CD4-positive, CD25-positive, alpha-beta regulatory T cell (primary cell): ENCODE data around the gene LIMK2. TPM values are rescaled to one million over a fixed set of nuclear protein-coding genes. Genes with fewer than 3 reads are reported as not detected.
A peak's percentile ranks its signal among the peaks of the same experiment; 100 is the strongest.
"Not testable (repeated sequence)": the region's sequence is repeated elsewhere in the genome, so short reads cannot be mapped to it uniquely, and the experiment has no call there.

Experiments used
- ATAC-seq, 2 donors: fragments of 150-1000 bp; cut with Tn5 transposase; one replicate each; pipeline ENCODE4 v1.10.0; 2021; ENCODE audit warnings: low read depth in 2 of 2, moderate number of reproducible peaks in 2 of 2, moderate library complexity in 1 of 2
- DNase-seq, 3 donors: peaks; one replicate each; pipeline versions ENCODE4 v3.0.0 to v3.0.0-alpha.2; 2012 to 2022; ENCODE audit warnings: mixed read lengths in 1 of 3
- H3K27ac ChIP-seq: one replicate; pipeline ENCODE4 v1.7.0; 2013; ENCODE audit warnings: mild to moderate bottlenecking, low read length; ENCODE audit not compliant: insufficient read depth, poor library complexity, severe bottlenecking
- H3K27me3 ChIP-seq: one replicate; pipeline ENCODE4 v1.7.0; 2013; ENCODE audit warnings: low read length; ENCODE audit not compliant: control insufficient read depth, insufficient read depth
- H3K36me3 ChIP-seq: one replicate; pipeline ENCODE4 v1.7.0; 2013; ENCODE audit warnings: mild to moderate bottlenecking, low read length, moderate library complexity; ENCODE audit not compliant: control insufficient read depth, insufficient read depth
- H3K4me1 ChIP-seq: 2 replicates; pipeline ENCODE4 v1.7.0; 2013; ENCODE audit warnings: mild to moderate bottlenecking, low read length; ENCODE audit not compliant: insufficient read depth, control insufficient read depth, poor library complexity, severe bottlenecking
- H3K4me3 ChIP-seq: one replicate; pipeline ENCODE4 v1.7.0; 2013; ENCODE audit warnings: low read depth, mild to moderate bottlenecking, low read length, moderate library complexity
- H3K9me3 ChIP-seq, 2 experiments: 1 replicate in 1 of 2; 2 replicates in 1 of 2; pipeline ENCODE4 v1.7.0; 2013; ENCODE audit warnings: low read length in 2 of 2, mild to moderate bottlenecking in 1 of 2, moderate library complexity in 1 of 2; ENCODE audit not compliant: control insufficient read depth in 2 of 2
- H3K27ac Mint-ChIP-seq, 3 donors: one replicate each; pipeline ENCODE4 v1.8.0; 2020 to 2022; ENCODE audit warnings: mild to moderate bottlenecking in 3 of 3, mixed read lengths in 3 of 3, moderate library complexity in 2 of 3
- H3K27me3 Mint-ChIP-seq: one replicate; pipeline ENCODE4 v1.8.0; 2022; ENCODE audit warnings: mild to moderate bottlenecking, mixed read lengths
- H3K36me3 Mint-ChIP-seq: one replicate; pipeline ENCODE4 v1.8.0; 2020; ENCODE audit warnings: mixed read lengths
- H3K4me1 Mint-ChIP-seq, 4 donors: one replicate each; pipeline ENCODE4 v1.8.0; 2020 to 2022; ENCODE audit warnings: mixed read lengths in 4 of 4, mild to moderate bottlenecking in 1 of 4
- H3K4me3 Mint-ChIP-seq, 4 donors: one replicate each; pipeline ENCODE4 v1.8.0; 2020 to 2022; ENCODE audit warnings: mild to moderate bottlenecking in 4 of 4, mixed read lengths in 4 of 4, moderate library complexity in 3 of 4
- H3K9me3 Mint-ChIP-seq, 7 donors: one replicate each; pipeline ENCODE4 v1.8.0; 2020 to 2022; ENCODE audit warnings: mixed read lengths in 7 of 7, mild to moderate bottlenecking in 3 of 7, moderate library complexity in 2 of 7
- polyA plus RNA-seq, 4 donors: library from polyadenylated mRNA; unstranded; fragments of 300-500 nt; fragmentation: Illumina TruSeq; gene quantifications; one replicate each; pipeline ENCODE4 v1.2.3, GENCODE V29; 2021
- total RNA-seq: library from RNA; stranded (reverse); gene quantifications from one replicate; pipeline ENCODE4 v1.2.3, GENCODE V29; 2022

The LIMK2 gene
- total and polyA plus RNA-seq, 5 donors from 2014 or later: 22.4 to 42.4 (median 26.5) TPM

DNA sequence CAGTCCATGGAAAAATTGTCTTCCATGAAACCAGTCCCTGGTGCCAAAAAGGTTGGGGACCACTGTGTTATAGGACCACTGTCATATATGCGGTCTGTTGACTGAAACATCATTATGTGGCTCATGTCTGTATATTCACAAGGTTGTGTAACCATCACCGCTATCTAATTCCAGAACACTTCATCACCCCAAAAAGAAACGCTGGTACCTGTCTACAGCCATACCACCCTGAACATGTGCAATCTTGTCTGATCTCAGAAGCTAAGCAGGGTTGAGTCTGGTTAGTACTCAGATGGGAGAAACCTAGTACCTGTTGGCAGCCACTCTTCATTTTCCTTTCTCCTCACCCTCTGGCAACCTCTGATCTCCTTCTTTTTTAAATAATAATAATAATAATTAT lies 93.1 kb downstream of the LIMK2 start:
- no peaks in the 10 kb centered on the region for H3K27me3 Mint-ChIP-seq
- ATAC-seq: no peak

DNA sequence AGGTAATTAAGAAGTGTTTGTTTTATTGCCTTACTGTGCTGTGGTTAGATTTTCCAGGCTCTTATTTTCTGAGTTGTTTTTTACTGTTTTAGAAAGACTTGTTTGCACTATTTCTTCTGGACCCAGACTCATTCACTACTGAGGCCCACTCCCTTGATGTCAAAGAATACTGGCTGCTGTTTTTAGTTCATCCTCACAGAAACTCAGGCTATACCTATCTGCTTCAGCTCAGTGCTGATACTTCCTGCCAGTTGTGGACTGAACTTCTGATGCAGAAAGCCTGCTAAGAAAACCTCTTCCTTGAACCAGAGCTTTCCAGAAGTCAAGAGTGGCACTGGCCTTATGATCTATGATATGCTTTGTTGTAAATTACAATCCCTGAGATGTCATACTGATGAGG lies 96.1 kb downstream of the LIMK2 start:
- ATAC-seq: peak; percentile 54 to 66
- peak overlapping the region; percentile 46 for H3K4me3 ChIP-seq
- Mint-ChIP-seq H3K36me3 (peaks cover 27% of the 10 kb centered on the region), H3K4me3 (peak overlapping the region; percentile 48 to 85 (median 58)), H3K4me1 (peaks cover 28 to 67% (median 51%) of the 10 kb centered on the region in 4 donors), H3K27ac (peak overlapping the region; percentile 32 to 98 (median 67)), H3K9me3 (peaks cover 0 to 1% (median 0%) of the 10 kb centered on the region in 7 donors), H3K27me3 (no peaks in the 10 kb centered on the region)
- H3K4me1 ChIP-seq: peaks cover 37% of the 10 kb centered on the region
- peak in 1 of 3 donors; percentile 61 for DNase-seq
- H3K27ac ChIP-seq: peak overlapping the region; percentile 26
- H3K9me3 ChIP-seq: no peaks in the 10 kb centered on the region
- peaks cover 17% of the 10 kb centered on the region for H3K36me3 ChIP-seq
- no peaks in the 10 kb centered on the region for H3K27me3 ChIP-seq

More for the DNA sequence above, 93.1 kb downstream of the LIMK2 start:
- no peaks in the 10 kb centered on the region for H3K27me3 ChIP-seq
- Mint-ChIP-seq H3K4me1 (peaks cover 41 to 80% (median 64%) of the 10 kb centered on the region in 4 donors), H3K4me3 (no peak overlapping the region), H3K9me3 (peaks cover 0 to 1% (median 0%) of the 10 kb centered on the region in 7 donors), H3K36me3 (peaks cover 31% of the 10 kb centered on the region), H3K27ac (no peak overlapping the region)
- no peak overlapping the region for H3K27ac ChIP-seq
- H3K36me3 ChIP-seq: peaks cover 21% of the 10 kb centered on the region
- DNase-seq: no peak
- no peaks in the 10 kb centered on the region for H3K9me3 ChIP-seq
- peaks cover 55% of the 10 kb centered on the region for H3K4me1 ChIP-seq
- no peak overlapping the region for H3K4me3 ChIP-seq

DNA sequence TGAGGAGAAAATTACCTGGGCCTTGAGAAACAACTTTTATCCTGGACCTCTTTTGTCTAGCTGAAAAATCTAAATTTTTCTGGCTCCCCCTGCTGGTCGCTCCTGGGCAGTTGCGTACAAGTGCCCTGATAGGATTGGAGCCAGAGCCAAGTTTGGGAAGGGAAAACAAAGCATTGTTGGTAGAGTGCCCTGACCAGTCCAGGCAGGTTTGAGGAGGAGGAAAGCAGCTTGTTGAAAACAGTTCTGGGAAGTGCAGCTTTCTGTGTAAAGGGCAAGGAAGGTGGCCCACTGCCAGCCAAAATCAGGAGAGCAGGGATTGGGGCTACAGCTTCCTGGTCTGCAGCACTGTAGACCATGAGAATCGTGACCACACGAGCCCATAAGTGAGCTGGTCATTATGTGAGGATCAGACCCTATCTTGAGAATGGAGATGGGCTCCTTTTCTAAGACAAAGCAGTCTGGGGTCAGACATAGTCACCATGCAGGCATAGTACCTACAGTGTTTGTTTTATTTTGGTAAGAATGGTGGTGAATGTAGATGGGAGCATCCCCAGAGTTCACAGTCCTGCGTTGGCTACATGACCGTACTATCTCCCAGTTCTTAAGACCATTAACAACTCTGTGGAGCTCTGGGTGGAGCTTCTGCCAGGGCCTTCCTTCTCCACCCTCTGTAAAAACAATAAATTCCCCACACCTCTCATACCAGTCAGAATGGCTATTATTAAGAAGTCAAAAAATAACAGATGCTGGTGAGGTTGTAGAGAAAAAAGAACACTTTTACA lies 101.5 kb downstream of the LIMK2 start:
- Mint-ChIP-seq H3K27ac (peak overlapping the region; percentile 15 to 87 (median 51)), H3K4me3 (peak overlapping the region in 1 of 4 donors; percentile 5), H3K36me3 (peaks cover 37% of the 10 kb centered on the region), H3K4me1 (peaks cover 14 to 33% (median 20%) of the 10 kb centered on the region in 4 donors), H3K9me3 (peaks cover 0 to 4% (median 0%) of the 10 kb centered on the region in 7 donors), H3K27me3 (no peaks in the 10 kb centered on the region)
- Histone ChIP-seq H3K9me3 (peaks cover 0 to 5% of the 10 kb centered on the region in 2 experiments), H3K27me3 (no peaks in the 10 kb centered on the region), H3K27ac (no peak overlapping the region), H3K4me3 (no peak overlapping the region), H3K36me3 (peaks cover 22% of the 10 kb centered on the region), H3K4me1 (peaks cover 8% of the 10 kb centered on the region)
- DNase-seq (peak; percentile 44 to 72 (median 63)), ATAC-seq (peak; percentile 64 to 71)

DNA sequence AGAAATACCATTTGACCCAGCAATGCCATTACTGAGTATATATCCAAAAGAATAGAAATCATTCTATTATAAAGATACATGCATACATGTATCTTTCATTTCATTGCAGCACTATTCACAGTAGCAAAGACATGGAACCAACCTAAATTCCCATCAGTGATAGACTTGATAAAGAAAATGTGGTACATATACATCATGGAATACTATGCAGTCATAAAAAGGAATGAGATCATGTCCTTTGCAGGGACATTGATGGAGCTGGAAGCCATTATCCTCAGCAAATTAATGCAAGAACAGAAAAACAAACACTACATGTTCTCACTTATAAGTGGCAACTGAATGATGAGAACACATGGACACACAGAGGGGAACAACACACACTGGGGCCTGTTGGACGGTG lies 102.1 kb downstream of the LIMK2 start:
- H3K9me3 Mint-ChIP-seq, H3K27me3 ChIP-seq, H3K4me1 ChIP-seq, H3K27ac Mint-ChIP-seq, H3K9me3 ChIP-seq, H3K27ac ChIP-seq, ATAC-seq, H3K4me3 ChIP-seq, H3K27me3 Mint-ChIP-seq, DNase-seq: not testable (repeated sequence)
- Mint-ChIP-seq H3K4me1 (peaks cover 11 to 26% (median 16%) of the 10 kb centered on the region in 4 donors), H3K36me3 (peaks cover 35% of the 10 kb centered on the region), H3K4me3 (peak overlapping the region in 1 of 4 donors; percentile 11)
- H3K36me3 ChIP-seq: peaks cover 22% of the 10 kb centered on the region

DNA sequence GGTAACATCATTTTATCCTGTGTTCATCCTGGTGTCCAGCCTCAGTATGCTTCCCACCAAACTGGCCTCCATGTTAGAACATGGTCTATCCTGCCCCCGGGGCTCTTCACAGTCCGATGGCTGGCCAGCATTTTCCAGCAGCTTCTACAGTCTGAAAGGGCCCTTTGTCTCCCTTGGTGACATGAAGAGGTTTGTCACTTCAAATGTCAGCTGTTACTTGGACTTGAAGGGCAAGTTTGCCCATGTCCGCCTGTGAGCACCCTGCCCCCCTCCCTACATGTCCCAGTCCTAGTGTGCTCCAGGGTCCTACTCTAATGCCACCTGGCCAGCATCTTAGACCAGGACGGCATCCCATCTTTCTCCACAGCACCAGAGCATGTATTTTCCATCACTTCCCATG lies 109.3 kb downstream of the LIMK2 start:
- Histone ChIP-seq H3K27me3 (no peaks in the 10 kb centered on the region), H3K36me3 (peaks cover 33% of the 10 kb centered on the region), H3K4me3 (no peak overlapping the region), H3K4me1 (no peaks in the 10 kb centered on the region), H3K27ac (no peak overlapping the region), H3K9me3 (no peaks in the 10 kb centered on the region)
- Mint-ChIP-seq H3K9me3 (no peaks in the 10 kb centered on the region), H3K27me3 (no peaks in the 10 kb centered on the region), H3K4me3 (no peak overlapping the region), H3K27ac (peak overlapping the region in 2 of 3 donors; percentile 26 to 43), H3K36me3 (peaks cover 18% of the 10 kb centered on the region), H3K4me1 (peaks cover 11 to 29% (median 18%) of the 10 kb centered on the region in 4 donors)
- ATAC-seq (no peak), DNase-seq (no peak)

DNA sequence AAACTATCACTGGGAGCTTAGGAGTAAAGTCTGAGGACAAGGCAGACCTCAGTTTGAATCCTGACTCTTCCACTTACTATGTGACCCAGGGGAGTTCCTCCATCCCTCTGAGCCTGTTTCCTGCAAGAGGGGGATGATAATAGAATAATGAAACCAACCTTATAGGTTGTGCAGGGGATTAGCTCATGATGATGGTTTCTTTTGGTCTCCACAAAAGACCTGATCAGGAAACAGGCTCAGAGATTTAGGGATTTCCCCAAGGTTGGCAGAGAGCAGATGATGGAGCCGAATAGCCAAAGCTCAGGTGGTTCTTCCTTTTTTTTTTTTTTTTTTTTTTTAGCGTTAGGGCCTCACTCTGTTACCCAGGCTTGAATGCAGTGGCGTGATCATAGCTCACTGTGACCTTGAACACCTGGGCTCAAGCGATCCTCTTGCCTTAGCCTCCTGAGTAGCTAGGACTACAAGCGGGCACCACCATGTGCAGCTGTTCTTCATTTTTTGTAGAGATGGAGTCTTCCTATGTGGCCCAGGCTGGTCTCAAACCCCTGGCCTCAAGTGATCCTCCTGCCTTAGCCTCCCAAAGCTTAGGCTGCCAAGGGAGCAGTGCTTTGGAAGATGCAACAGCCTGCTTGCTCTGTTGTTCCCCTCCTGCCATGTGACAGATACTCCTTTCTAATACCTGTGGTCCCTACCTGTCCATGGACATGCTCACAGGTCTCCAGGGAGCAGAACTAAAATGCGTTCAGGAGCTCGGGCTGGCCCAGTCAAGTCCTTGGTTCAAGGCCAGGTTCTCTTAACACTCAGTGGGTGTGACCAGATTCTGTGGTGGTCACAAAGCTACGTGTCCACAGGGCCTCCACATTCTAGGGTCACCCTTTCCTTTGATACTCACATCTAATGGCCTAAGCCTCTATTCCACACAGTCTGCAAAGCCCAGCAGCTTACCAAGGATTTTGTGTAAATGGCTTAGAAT lies 111.8 kb downstream of the LIMK2 start:
- peaks cover 58% of the 10 kb centered on the region for H3K36me3 ChIP-seq
- H3K27me3 ChIP-seq: no peaks in the 10 kb centered on the region
- H3K27ac ChIP-seq: no peak overlapping the region
- no peak overlapping the region for H3K4me3 ChIP-seq
- H3K4me3 Mint-ChIP-seq: no peak overlapping the region
- ATAC-seq: no peak
- peaks cover 11 to 29% (median 18%) of the 10 kb centered on the region in 4 donors for H3K4me1 Mint-ChIP-seq
- no peaks in the 10 kb centered on the region for H3K9me3 Mint-ChIP-seq
- no peaks in the 10 kb centered on the region for H3K9me3 ChIP-seq
- H3K4me1 ChIP-seq: no peaks in the 10 kb centered on the region
- H3K27me3 Mint-ChIP-seq: no peaks in the 10 kb centered on the region
- peak overlapping the region in 2 of 3 donors; percentile 59 to 80 for H3K27ac Mint-ChIP-seq
- H3K36me3 Mint-ChIP-seq: peaks cover 29% of the 10 kb centered on the region
- DNase-seq: no peak

DNA sequence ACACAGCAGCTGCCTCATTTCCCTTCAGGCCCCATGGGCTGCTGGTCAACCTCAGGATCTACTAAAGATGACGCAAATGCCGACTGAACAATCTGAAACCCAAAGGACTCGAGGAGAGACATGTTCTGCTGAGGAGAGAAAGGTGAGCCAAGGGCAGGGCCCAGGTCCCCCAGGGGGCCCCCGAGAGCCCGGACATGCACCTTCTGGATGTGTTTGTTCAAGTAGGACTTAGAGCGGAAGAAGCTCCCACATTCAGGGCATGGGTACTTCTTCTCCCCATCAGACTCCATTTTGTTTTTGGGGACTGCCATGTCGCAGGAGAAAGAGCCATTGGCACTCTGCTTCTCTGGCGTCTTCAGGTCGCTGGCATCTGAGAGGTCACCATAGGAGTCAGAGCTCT lies 114.8 kb downstream of the LIMK2 start:
- Mint-ChIP-seq H3K27me3 (no peaks in the 10 kb centered on the region), H3K4me3 (peak overlapping the region in 1 of 4 donors; percentile 17), H3K27ac (peak overlapping the region in 1 of 3 donors; percentile 36), H3K36me3 (peaks cover 37% of the 10 kb centered on the region), H3K9me3 (no peaks in the 10 kb centered on the region), H3K4me1 (peaks cover 11 to 39% (median 22%) of the 10 kb centered on the region in 4 donors)
- H3K27me3 ChIP-seq: no peaks in the 10 kb centered on the region
- H3K4me1 ChIP-seq: no peaks in the 10 kb centered on the region
- H3K4me3 ChIP-seq: no peak overlapping the region
- H3K36me3 ChIP-seq: peaks cover 77% of the 10 kb centered on the region
- DNase-seq (no peak), ATAC-seq (no peak)
- H3K9me3 ChIP-seq: no peaks in the 10 kb centered on the region
- H3K27ac ChIP-seq: no peak overlapping the region
